GM18526 (cell line): Measurements from ENCODE around the gene NDUFAF5.

Experiments
- POLR2A ChIP-seq: IDR thresholded peaks from 3 replicates; pipeline ENCODE4 v1.6.1; 2011; ENCODE audit not compliant: insufficient read length; ENCODE audit errors: extremely low read depth

NDUFAF5 gene

GRCh38 chr20:13784893-13785715, at the start of gene NDUFAF5, which contains the start of gene ESF1:
Gene NDUFAF5, plus strand, starts transcription at chr20:13785028. Its CDS starts 41 bp downstream, at chr20:13785069.
Gene ESF1, minus strand, starts transcription at chr20:13784919. Its CDS starts 1,779 bp downstream, at chr20:13783140.
- TF ChIP-seq POLR2A: peak; percentile 84

- TF ChIP-seq POLR2A: no peak
Observed at GRCh38 chr20:13735826-13736225, 49.0 kb upstream of the NDUFAF5 start.

- TF ChIP-seq POLR2A: no peak
Observed at GRCh38 chr20:13736436-13737191, 48.2 kb upstream of the NDUFAF5 start.

- TF ChIP-seq POLR2A: no peak
Observed at GRCh38 chr20:13739731-13740649, 44.8 kb upstream of the NDUFAF5 start.

- no peak for TF ChIP-seq POLR2A
Observed at GRCh38 chr20:13741879-13742278, 42.9 kb upstream of the NDUFAF5 start.

- no peak for TF ChIP-seq POLR2A
Observed at GRCh38 chr20:13744352-13744751, 40.5 kb upstream of the NDUFAF5 start.

- no peak for TF ChIP-seq POLR2A
Observed at GRCh38 chr20:13745784-13746183, 39.0 kb upstream of the NDUFAF5 start.

GRCh38 chr20:13749811-13750210, 35.0 kb upstream of the NDUFAF5 start:
- no peak for TF ChIP-seq POLR2A

GRCh38 chr20:13753436-13754036, 31.3 kb upstream of the NDUFAF5 start:
- no peak for TF ChIP-seq POLR2A

- TF ChIP-seq POLR2A: no peak
Observed at GRCh38 chr20:13755809-13756208, 29.0 kb upstream of the NDUFAF5 start.

- no peak for TF ChIP-seq POLR2A
Observed at GRCh38 chr20:13756551-13756950, 28.3 kb upstream of the NDUFAF5 start.

- TF ChIP-seq POLR2A: no peak
Observed at GRCh38 chr20:13758884-13759283, 25.9 kb upstream of the NDUFAF5 start.

- TF ChIP-seq POLR2A: no peak
Observed at GRCh38 chr20:13765299-13765698, 19.5 kb upstream of the NDUFAF5 start.

GRCh38 chr20:13765868-13766416, 18.9 kb upstream of the NDUFAF5 start:
- TF ChIP-seq POLR2A: no peak
